ENCODE data around the gene KIAA1755. TPM values are rescaled to one million over a fixed set of nuclear protein-coding genes. Genes with fewer than 3 reads are reported as not detected.

The KIAA1755 gene
- total RNA-seq, 1 experiment from 2014 or later = not detected

- H3K36me3 ChIP-seq (ENCODE audit: insufficient read depth, low read length, poor library complexity, severe bottlenecking) = no peaks in the 10 kb centered on the region
- no peaks in the 10 kb centered on the region for H3K9me3 ChIP-seq (ENCODE audit: low read depth, low read length, poor library complexity, severe bottlenecking)
- TF ChIP-seq CTCF (conservative IDR thresholded peaks at IDR 0.05; ENCODE audit: low read depth, low read length) (no peak), EZH2 (IDR thresholded peaks at IDR 0.05; ENCODE audit: borderline replicate concordance, low read depth, low read length, poor library complexity, severe bottlenecking) (no peak)
- no peak overlapping the region for H3K4me3 ChIP-seq (ENCODE audit: low read depth, low read length, poor library complexity, severe bottlenecking)
- intact Hi-C loops (cut with micrococcal nuclease; ENCODE audit: unreplicated experiment) = loop anchor here (5.0 kb wide), 2 partner anchors 148 to 603 kb away; no protein-coding TSS in a partner anchor
- POLR2A ChIA-PET (ENCODE audit: low non-redundant PET) = interaction anchor here (0.8 kb wide), 1 partner anchor 11 kb away, joined by 3 read pairs; no protein-coding TSS in a partner anchor
- no peaks in the 10 kb centered on the region for H3K4me1 ChIP-seq (ENCODE audit: insufficient read depth, low read length, poor library complexity, severe bottlenecking)
- CTCF ChIA-PET = interaction anchor here (0.5 to 2.8 kb wide), 10 partner anchors 10 to 841 kb away, joined by 3 to 21 read pairs (median 4); no protein-coding TSS in a partner anchor
- no peaks in the 10 kb centered on the region for H3K27me3 ChIP-seq (replicated peaks; ENCODE audit: insufficient read depth, low read depth, low read length, poor library complexity)
- no peak for DNase-seq (ENCODE audit: low spot score)
- BruUV-seq (replicated peaks) = no TSS peak
- H3K27ac ChIP-seq (ENCODE audit: low read depth, low read length, poor library complexity, severe bottlenecking) = no peak overlapping the region
Measured at GRCh38 chr20:38220587-38221118, 39.9 kb downstream of the KIAA1755 start.

DNA sequence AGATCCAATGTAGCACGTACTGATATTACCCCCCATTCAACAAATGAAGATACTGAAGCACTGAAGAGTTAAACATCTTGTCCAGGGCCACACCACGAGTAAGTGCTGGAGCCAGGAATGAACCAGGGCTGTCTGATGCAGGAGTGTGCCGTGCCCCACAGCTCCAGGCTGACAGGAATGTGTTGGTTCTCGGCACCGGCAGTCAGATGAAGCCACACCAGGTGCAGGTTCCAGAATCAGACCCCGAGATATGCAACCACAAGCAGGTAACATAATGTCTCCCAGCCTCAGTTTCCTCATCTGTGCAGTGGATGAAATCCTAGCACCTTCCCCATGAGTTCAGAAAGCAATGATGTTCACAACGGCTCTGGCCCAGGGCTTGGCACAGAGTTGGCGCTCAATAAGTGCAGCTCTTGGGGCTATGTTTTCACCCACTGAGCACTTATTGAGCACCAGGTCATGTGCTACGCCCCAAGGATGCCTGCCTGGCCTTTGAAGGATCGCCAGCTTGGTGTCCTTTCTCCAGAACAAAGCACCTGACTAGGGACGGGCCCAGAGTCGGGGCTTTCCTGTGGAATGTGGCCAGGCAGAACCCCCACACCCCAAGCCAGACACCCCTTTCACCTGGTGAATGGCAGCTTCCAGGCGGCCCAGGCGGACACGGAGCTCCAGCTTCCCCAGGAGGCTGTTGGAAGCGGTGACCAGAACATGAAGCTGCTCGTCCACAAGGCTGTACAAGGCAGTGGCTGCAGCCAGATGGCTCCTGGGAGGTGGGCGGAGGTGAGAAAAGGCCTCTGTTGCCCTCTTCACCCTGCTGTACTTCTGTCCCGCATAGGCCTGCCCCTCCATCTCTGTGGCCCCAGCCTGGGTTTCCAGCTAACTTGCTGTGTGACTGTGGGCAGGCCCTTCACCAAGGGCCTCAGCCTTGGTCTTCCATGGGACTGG is 41.3 kb downstream of the KIAA1755 start:
- Histone ChIP-seq H3K36me3 (ENCODE audit: insufficient read depth, low read length, poor library complexity, severe bottlenecking) (no peaks in the 10 kb centered on the region), H3K27me3 (replicated peaks; ENCODE audit: insufficient read depth, low read depth, low read length, poor library complexity) (no peaks in the 10 kb centered on the region), H3K27ac (ENCODE audit: low read depth, low read length, poor library complexity, severe bottlenecking) (no peak overlapping the region), H3K4me1 (ENCODE audit: insufficient read depth, low read length, poor library complexity, severe bottlenecking) (no peaks in the 10 kb centered on the region), H3K9me3 (ENCODE audit: low read depth, low read length, poor library complexity, severe bottlenecking) (no peaks in the 10 kb centered on the region), H3K4me3 (ENCODE audit: low read depth, low read length, poor library complexity, severe bottlenecking) (no peak overlapping the region)
- TF ChIP-seq CTCF (conservative IDR thresholded peaks at IDR 0.05; ENCODE audit: low read depth, low read length) (no peak), EZH2 (IDR thresholded peaks at IDR 0.05; ENCODE audit: borderline replicate concordance, low read depth, low read length, poor library complexity, severe bottlenecking) (no peak)
- ChIA-PET POLR2A (ENCODE audit: low non-redundant PET) (no interaction called here), CTCF (no interaction called here)
- BruUV-seq (replicated peaks) = no TSS peak
- no peak for DNase-seq (ENCODE audit: low spot score)
- intact Hi-C loops (cut with micrococcal nuclease; ENCODE audit: unreplicated experiment) = no loop called here

- BruUV-seq (replicated peaks) = no TSS peak
- CTCF ChIA-PET = no interaction called here
- Histone ChIP-seq H3K27me3 (replicated peaks; ENCODE audit: insufficient read depth, low read depth, low read length, poor library complexity) (no peaks in the 10 kb centered on the region), H3K4me3 (ENCODE audit: low read depth, low read length, poor library complexity, severe bottlenecking) (no peak overlapping the region), H3K4me1 (ENCODE audit: insufficient read depth, low read length, poor library complexity, severe bottlenecking) (no peaks in the 10 kb centered on the region), H3K27ac (ENCODE audit: low read depth, low read length, poor library complexity, severe bottlenecking) (no peak overlapping the region), H3K36me3 (ENCODE audit: insufficient read depth, low read length, poor library complexity, severe bottlenecking) (no peaks in the 10 kb centered on the region), H3K9me3 (ENCODE audit: low read depth, low read length, poor library complexity, severe bottlenecking) (no peaks in the 10 kb centered on the region)
- POLR2A ChIA-PET (ENCODE audit: low non-redundant PET) = no interaction called here
- TF ChIP-seq EZH2 (IDR thresholded peaks at IDR 0.05; ENCODE audit: borderline replicate concordance, low read depth, low read length, poor library complexity, severe bottlenecking) (no peak), CTCF (conservative IDR thresholded peaks at IDR 0.05; ENCODE audit: low read depth, low read length) (no peak)
- no peak for DNase-seq (ENCODE audit: low spot score)
- intact Hi-C loops (cut with micrococcal nuclease; ENCODE audit: unreplicated experiment) = no loop called here
Measured at GRCh38 chr20:38218566-38218885, 42.0 kb downstream of the KIAA1755 start.
